A673 (cell line): ENCODE measurements around the gene PRRC2B. TPM values are rescaled to one million over a fixed set of nuclear protein-coding genes. Genes with fewer than 3 reads are reported as not detected.

ENCODE experiments used
- BruUV-seq: library from RNA; stranded (reverse); fragments of 400-500 nt; replicated peaks from 2 replicates; lab custom pipeline; 2021; lab: Mats Ljungman, UMichigan
- CTCF ChIA-PET: fragments of 300-600 bp; sonication (Branson Sonifier 250); formaldehyde crosslinking; loops from one replicate; lab custom pipeline; 2022; ENCODE audit warnings: antibody characterized with exemption; lab: Charles Lee
- POLR2A ChIA-PET: fragments of 300-600 bp; sonication (Branson Sonifier 250); formaldehyde crosslinking; loops from one replicate; lab custom pipeline; 2022; ENCODE audit warnings: antibody characterized with exemption; ENCODE audit not compliant: low non-redundant PET; lab: Charles Lee
- DNase-seq: peaks from one replicate; pipeline ENCODE4 v3.0.0-alpha.2; 2015; ENCODE audit warnings: low spot score
- H3K27ac ChIP-seq: fragments of 200-600 bp; sonication (generic); 2 replicates; pipeline ENCODE4 v1.5.1; 2016; ENCODE audit warnings: mixed run types, low read depth, mild to moderate bottlenecking, mixed read lengths, antibody characterized with exemption, low read length; ENCODE audit not compliant: poor library complexity, severe bottlenecking
- H3K27me3 ChIP-seq: fragments of 200-600 bp; sonication (generic); replicated peaks from 2 replicates; pipeline ENCODE4 v1.6.1; 2017; ENCODE audit warnings: mixed run types, low read depth, mild to moderate bottlenecking, mixed read lengths, antibody characterized with exemption, low read length; ENCODE audit not compliant: insufficient read depth, poor library complexity
- H3K36me3 ChIP-seq: fragments of 200-600 bp; sonication (generic); 2 replicates; pipeline ENCODE4 v1.6.1; 2016; ENCODE audit warnings: mixed run types, mild to moderate bottlenecking, mixed read lengths, antibody characterized with exemption, low read length; ENCODE audit not compliant: insufficient read depth, poor library complexity, severe bottlenecking
- H3K4me1 ChIP-seq: fragments of 200-600 bp; sonication (generic); 2 replicates; pipeline ENCODE4 v1.6.1; 2017; ENCODE audit warnings: mixed run types, mild to moderate bottlenecking, mixed read lengths, antibody characterized with exemption, low read length; ENCODE audit not compliant: insufficient read depth, poor library complexity, severe bottlenecking
- H3K4me3 ChIP-seq: fragments of 200-600 bp; sonication (generic); 2 replicates; pipeline ENCODE4 v1.5.1; 2016; ENCODE audit warnings: low read depth, mixed run types, mild to moderate bottlenecking, mixed read lengths, low read length; ENCODE audit not compliant: poor library complexity, severe bottlenecking
- H3K9me3 ChIP-seq: fragments of 200-600 bp; sonication (generic); 2 replicates; pipeline ENCODE4 v1.6.1; 2016; ENCODE audit warnings: mixed run types, low read depth, mild to moderate bottlenecking, mixed read lengths, antibody characterized with exemption, low read length; ENCODE audit not compliant: poor library complexity, severe bottlenecking
- CTCF ChIP-seq: fragments of 300-800, 200-600 bp; sonication (generic); conservative IDR thresholded peaks from 2 replicates; pipeline ENCODE4 v1.5.1; 2017; ENCODE audit warnings: low read depth, mild to moderate bottlenecking, antibody characterized with exemption, low read length, moderate library complexity, mixed read lengths
- EZH2 ChIP-seq: fragments of 200-600 bp; sonication (generic); IDR thresholded peaks from 2 replicates; pipeline ENCODE4 v1.6.1; 2017; ENCODE audit warnings: borderline replicate concordance, low read depth, mild to moderate bottlenecking, mixed read lengths, antibody characterized with exemption, low read length; ENCODE audit not compliant: poor library complexity, severe bottlenecking
- intact Hi-C: fragments of 100-400 bp; cut with micrococcal nuclease; formaldehyde crosslinking; loops from one replicate; pipeline ENCODE4 v1.10.0; 2022; ENCODE audit not compliant: unreplicated experiment
- total RNA-seq: library from RNA; stranded (reverse); gene quantifications from 2 replicates; pipeline ENCODE4 v1.2.3, GENCODE V29; 2021

PRRC2B gene
- total RNA-seq, 1 experiment from 2014 or later: 317 TPM

- no peaks in the 10 kb centered on the region for H3K36me3 ChIP-seq
- no peaks in the 10 kb centered on the region for H3K9me3 ChIP-seq
- ChIA-PET POLR2A (no interaction called here), CTCF (no interaction called here)
- no peak overlapping the region for H3K4me3 ChIP-seq
- peaks cover 24% of the 10 kb centered on the region for H3K4me1 ChIP-seq
- no peak overlapping the region for H3K27ac ChIP-seq
- DNase-seq: no peak
- intact Hi-C loops: no loop called here
- no peak for TF ChIP-seq EZH2
- no peak for TF ChIP-seq CTCF
- no TSS peak for BruUV-seq
- no peaks in the 10 kb centered on the region for H3K27me3 ChIP-seq
Measured at GRCh38 chr9:131379056-131379455, 14.8 kb upstream of the PRRC2B start.

GRCh38 chr9:131382850-131383729, 10.8 kb upstream of the PRRC2B start:
- DNase-seq: peak; percentile 67
- intact Hi-C loops: no loop called here
- CTCF ChIA-PET: no interaction called here
- H3K27me3 ChIP-seq: no peaks in the 10 kb centered on the region
- peaks cover 15% of the 10 kb centered on the region for H3K4me1 ChIP-seq
- H3K9me3 ChIP-seq: no peaks in the 10 kb centered on the region
- no peak overlapping the region for H3K4me3 ChIP-seq
- POLR2A ChIA-PET: no interaction called here
- H3K36me3 ChIP-seq: no peaks in the 10 kb centered on the region
- no TSS peak for BruUV-seq
- TF ChIP-seq CTCF (no peak), EZH2 (no peak)
- peak overlapping the region; percentile 27 for H3K27ac ChIP-seq

- H3K27ac ChIP-seq: no peak overlapping the region
- H3K27me3 ChIP-seq: no peaks in the 10 kb centered on the region
- BruUV-seq: no TSS peak
- ChIA-PET POLR2A (no interaction called here), CTCF (no interaction called here)
- no peak for DNase-seq
- intact Hi-C loops: no loop called here
- no peaks in the 10 kb centered on the region for H3K36me3 ChIP-seq
- TF ChIP-seq CTCF (no peak), EZH2 (no peak)
- no peaks in the 10 kb centered on the region for H3K9me3 ChIP-seq
- H3K4me3 ChIP-seq: no peak overlapping the region
- peaks cover 15% of the 10 kb centered on the region for H3K4me1 ChIP-seq
Measured at GRCh38 chr9:131385296-131385695, 8.6 kb upstream of the PRRC2B start.
